ENCODE measurements around the gene ZC3H12C. TPM values are rescaled to one million over a fixed set of nuclear protein-coding genes. Genes with fewer than 3 reads are reported as not detected.
"Not testable (repeated sequence)": the region's sequence is repeated elsewhere in the genome, so short reads cannot be mapped to it uniquely, and the experiment has no call there.

Gene ZC3H12C
- total RNA-seq, 2 experiments from 2014 or later: 0.08 to 0.18 TPM

DNA sequence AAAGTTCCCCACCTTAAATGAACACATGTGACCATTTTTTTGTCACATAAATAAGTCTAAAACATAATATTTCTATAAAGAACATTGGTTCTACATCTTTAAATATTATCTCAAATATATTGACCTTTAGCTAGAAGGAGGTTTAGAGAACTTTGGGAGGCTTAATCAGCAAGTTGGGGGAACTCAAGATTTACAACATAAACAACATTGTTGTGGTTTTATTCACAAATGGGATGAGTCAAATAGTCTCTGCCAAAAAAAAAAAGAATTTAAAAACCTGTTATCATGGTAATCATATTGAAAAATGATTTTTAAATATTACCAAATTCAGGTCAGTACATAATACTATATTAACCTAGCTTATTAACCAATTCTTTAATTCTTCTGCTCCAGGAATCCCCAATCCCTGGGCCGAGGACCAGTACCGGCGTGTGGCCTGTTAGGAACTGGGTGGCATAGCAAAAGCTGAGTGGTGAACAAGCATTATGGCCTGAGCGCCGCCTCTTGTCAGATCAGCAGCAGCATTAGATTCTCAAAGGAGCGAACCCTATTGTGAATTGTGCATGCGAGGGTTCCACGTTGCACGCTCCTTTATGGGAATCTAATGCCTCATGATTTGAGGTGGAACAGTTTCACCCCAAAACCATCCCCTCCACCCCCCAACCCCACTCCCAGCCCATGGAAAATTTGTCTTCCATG is 105.0 kb downstream of the ZC3H12C start:
- no peaks in the 10 kb centered on the region for H3K4me1 Mint-ChIP-seq (ENCODE audit: low read depth)
- no peak overlapping the region for H3K4me3 Mint-ChIP-seq
- no peak for ATAC-seq
- no peaks in the 10 kb centered on the region for H3K36me3 Mint-ChIP-seq (ENCODE audit: low read depth)
- ChIA-PET CTCF (interaction anchor here (0.8 to 7.5 kb wide), 4 partner anchors 74 to 234 kb away, joined by 3 to 100 read pairs (median 4); partner anchors contain the start of gene FDX1), POLR2A (no interaction called here)
- H3K9me3 Mint-ChIP-seq (ENCODE audit: insufficient read depth): no peaks in the 10 kb centered on the region
- no peak for DNase-seq
- peaks cover 2% of the 10 kb centered on the region for H3K27me3 Mint-ChIP-seq (ENCODE audit: low read depth)
- no peak overlapping the region for H3K27ac Mint-ChIP-seq

DNA sequence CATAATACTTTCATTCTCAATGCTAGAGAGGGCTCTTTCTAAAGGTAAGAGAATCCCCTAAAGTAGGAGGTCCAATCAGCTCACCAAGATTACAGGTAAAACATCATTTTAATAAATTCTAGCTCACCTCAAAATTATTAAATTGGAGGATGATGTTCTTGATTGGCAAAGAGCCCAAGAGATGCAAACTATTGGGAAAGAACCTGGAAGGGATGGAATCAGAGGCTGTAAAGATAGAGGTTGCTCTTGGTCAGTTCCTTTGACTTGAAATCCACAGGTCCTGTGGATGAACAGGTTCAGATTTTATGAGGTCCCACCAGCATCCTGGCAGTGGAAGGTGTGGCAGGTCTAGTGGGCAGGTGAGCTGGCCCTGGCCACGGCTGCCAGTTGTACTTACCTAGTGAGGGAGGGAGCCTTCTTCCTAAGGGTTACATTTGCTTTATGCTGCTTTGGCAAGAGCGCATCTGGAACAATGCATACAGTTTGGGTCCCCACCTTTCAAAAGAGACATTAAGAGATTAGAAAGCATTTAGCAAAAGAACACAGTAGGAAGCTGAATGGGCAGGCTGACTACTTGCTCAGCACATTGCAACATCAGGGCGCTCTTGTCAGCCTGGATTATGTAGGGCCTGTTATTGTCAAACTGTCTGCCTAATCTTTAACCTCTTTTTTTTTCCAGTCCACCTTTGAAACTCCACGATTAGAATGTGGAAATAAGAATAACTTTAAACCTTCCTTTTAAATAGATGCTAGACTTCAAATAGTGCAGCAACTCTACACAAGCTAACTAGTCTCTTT is 106.2 kb downstream of the ZC3H12C start:
- ChIA-PET CTCF (interaction anchor here (1.4 to 7.5 kb wide), 2 partner anchors 178 to 232 kb away, joined by 4 to 100 read pairs; partner anchors contain the start of gene FDX1), POLR2A (no interaction called here)
- H3K27me3 Mint-ChIP-seq (ENCODE audit: low read depth): no peaks in the 10 kb centered on the region
- H3K27ac Mint-ChIP-seq: no peak overlapping the region
- no peaks in the 10 kb centered on the region for H3K9me3 Mint-ChIP-seq (ENCODE audit: insufficient read depth)
- H3K36me3 Mint-ChIP-seq (ENCODE audit: low read depth): no peaks in the 10 kb centered on the region
- no peak overlapping the region for H3K4me3 Mint-ChIP-seq
- no peak for DNase-seq
- H3K4me1 Mint-ChIP-seq (ENCODE audit: low read depth): no peaks in the 10 kb centered on the region
- no peak for ATAC-seq

DNA sequence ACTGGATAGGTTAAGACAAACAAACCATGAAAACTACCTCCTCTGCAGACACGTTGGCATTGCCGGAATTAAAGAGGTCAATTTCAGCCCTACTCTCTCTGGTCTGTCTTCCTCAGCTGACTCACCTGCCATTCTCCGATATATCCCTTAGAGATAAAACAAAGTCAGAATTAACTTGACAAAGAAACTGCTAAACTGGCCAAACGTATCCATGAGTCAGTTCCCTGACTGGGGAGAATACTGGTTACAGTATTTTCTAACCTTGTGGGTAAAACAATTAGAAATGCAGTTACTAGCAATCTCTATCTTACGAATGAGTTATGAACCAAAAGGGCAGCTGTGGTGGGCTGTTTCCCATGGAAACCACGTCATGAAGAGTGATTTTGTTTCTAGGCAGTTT is 107.0 kb downstream of the ZC3H12C start:
- ChIA-PET POLR2A (no interaction called here), CTCF (interaction anchor here (0.7 to 7.5 kb wide), 20 partner anchors 9 to 1031 kb away, joined by 3 to 100 read pairs (median 6); partner anchors contain the start of gene FDX1)
- H3K27me3 Mint-ChIP-seq (ENCODE audit: low read depth): no peaks in the 10 kb centered on the region
- ATAC-seq (no peak), DNase-seq (no peak)
- H3K27ac Mint-ChIP-seq: no peak overlapping the region
- H3K4me1 Mint-ChIP-seq (ENCODE audit: low read depth): no peaks in the 10 kb centered on the region
- no peaks in the 10 kb centered on the region for H3K36me3 Mint-ChIP-seq (ENCODE audit: low read depth)
- no peak overlapping the region for H3K4me3 Mint-ChIP-seq
- no peaks in the 10 kb centered on the region for H3K9me3 Mint-ChIP-seq (ENCODE audit: insufficient read depth)

GRCh38 chr11:110200836-110201235 is 107.6 kb downstream of the ZC3H12C start:
- DNase-seq: no peak
- H3K4me3 Mint-ChIP-seq: no peak overlapping the region
- no peaks in the 10 kb centered on the region for H3K4me1 Mint-ChIP-seq (ENCODE audit: low read depth)
- H3K27ac Mint-ChIP-seq: no peak overlapping the region
- POLR2A ChIA-PET: no interaction called here
- CTCF ChIA-PET: interaction anchor here (0.7 to 7.5 kb wide), 33 partner anchors 9 to 1030 kb away, joined by 3 to 100 read pairs (median 5); partner anchors contain the start of gene FDX1
- ATAC-seq: no peak
- no peaks in the 10 kb centered on the region for H3K9me3 Mint-ChIP-seq (ENCODE audit: insufficient read depth)
- no peaks in the 10 kb centered on the region for H3K36me3 Mint-ChIP-seq (ENCODE audit: low read depth)
- H3K27me3 Mint-ChIP-seq (ENCODE audit: low read depth): no peaks in the 10 kb centered on the region

DNA sequence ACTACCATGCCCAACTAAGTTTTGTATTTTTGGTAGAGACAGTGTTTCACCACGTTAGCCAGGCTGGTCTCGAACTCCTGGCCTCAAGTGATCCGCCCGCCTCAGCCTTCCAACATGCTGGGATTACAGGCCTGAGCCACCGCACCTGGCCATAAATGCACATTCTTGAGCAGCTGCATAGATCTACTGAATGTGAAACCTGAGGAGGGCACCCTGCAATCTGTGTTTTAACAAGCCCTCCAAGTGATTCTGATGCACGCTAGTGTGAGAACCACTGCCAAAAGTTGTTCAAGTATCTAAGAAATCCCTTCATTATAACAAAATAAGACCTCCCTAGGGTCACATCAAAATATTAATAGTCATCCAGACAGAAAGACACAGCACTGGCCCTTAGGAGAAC is 113.9 kb downstream of the ZC3H12C start:
- DNase-seq: no peak
- H3K36me3 Mint-ChIP-seq (ENCODE audit: low read depth): no peaks in the 10 kb centered on the region
- H3K27ac Mint-ChIP-seq: no peak overlapping the region
- no peaks in the 10 kb centered on the region for H3K9me3 Mint-ChIP-seq (ENCODE audit: insufficient read depth)
- CTCF ChIA-PET: no interaction called here
- POLR2A ChIA-PET: interaction anchor here (0.7 kb wide), 1 partner anchor 220 kb away, joined by 3 read pairs; no protein-coding TSS in a partner anchor
- peaks cover 2% of the 10 kb centered on the region for H3K27me3 Mint-ChIP-seq (ENCODE audit: low read depth)
- H3K4me1 Mint-ChIP-seq (ENCODE audit: low read depth): no peaks in the 10 kb centered on the region
- H3K4me3 Mint-ChIP-seq: no peak overlapping the region
- no peak for ATAC-seq

DNA sequence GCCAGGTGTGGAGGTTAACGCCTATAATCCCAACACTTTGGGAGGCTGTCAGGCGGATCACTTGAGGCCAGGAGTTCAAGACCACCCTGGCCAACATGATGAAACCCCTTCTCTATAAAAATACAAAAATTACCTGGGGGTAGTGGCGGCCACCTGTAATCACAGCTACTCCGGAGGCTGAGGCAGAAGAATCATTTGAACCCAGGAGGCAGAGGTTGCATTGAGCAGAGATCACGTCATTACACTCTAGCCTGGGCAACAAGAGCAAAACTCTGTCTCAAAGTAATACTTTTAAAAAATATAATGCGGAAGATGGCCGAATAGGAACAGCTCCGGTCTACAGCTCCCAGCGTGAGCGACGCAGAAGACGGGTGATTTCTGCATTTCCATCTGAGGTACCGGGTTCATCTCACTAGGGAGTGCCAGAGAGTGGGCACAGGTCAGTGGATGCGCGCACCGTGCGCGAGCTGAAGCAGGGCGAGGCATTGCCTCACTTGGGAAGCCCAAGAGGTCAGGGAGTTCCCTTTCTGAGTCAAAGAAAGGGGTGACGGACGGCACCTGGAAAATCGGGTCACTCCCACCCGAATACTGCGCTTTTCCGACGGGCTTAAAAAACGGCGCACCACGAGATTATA is 115.6 kb downstream of the ZC3H12C start:
- DNase-seq; ATAC-seq; H3K4me1 Mint-ChIP-seq (ENCODE audit: low read depth); H3K27me3 Mint-ChIP-seq (ENCODE audit: low read depth); POLR2A ChIA-PET; H3K36me3 Mint-ChIP-seq (ENCODE audit: low read depth); H3K9me3 Mint-ChIP-seq (ENCODE audit: insufficient read depth): not testable (repeated sequence)
- CTCF ChIA-PET: interaction anchor here (1.3 kb wide), 1 partner anchor 164 kb away, joined by 4 read pairs; no protein-coding TSS in a partner anchor
- H3K27ac Mint-ChIP-seq: peak overlapping the region; percentile 43
- peak overlapping the region; percentile 67 for H3K4me3 Mint-ChIP-seq

- ATAC-seq; DNase-seq; H3K36me3 Mint-ChIP-seq (ENCODE audit: low read depth); H3K27ac Mint-ChIP-seq; H3K9me3 Mint-ChIP-seq (ENCODE audit: insufficient read depth); H3K27me3 Mint-ChIP-seq (ENCODE audit: low read depth); H3K4me1 Mint-ChIP-seq (ENCODE audit: low read depth); POLR2A ChIA-PET: not testable (repeated sequence)
- CTCF ChIA-PET: interaction anchor here (1.3 kb wide), 1 partner anchor 164 kb away, joined by 4 read pairs; no protein-coding TSS in a partner anchor
- H3K4me3 Mint-ChIP-seq: peak overlapping the region; percentile 67
Observed at GRCh38 chr11:110209313-110209694, 116.1 kb downstream of the ZC3H12C start.

DNA sequence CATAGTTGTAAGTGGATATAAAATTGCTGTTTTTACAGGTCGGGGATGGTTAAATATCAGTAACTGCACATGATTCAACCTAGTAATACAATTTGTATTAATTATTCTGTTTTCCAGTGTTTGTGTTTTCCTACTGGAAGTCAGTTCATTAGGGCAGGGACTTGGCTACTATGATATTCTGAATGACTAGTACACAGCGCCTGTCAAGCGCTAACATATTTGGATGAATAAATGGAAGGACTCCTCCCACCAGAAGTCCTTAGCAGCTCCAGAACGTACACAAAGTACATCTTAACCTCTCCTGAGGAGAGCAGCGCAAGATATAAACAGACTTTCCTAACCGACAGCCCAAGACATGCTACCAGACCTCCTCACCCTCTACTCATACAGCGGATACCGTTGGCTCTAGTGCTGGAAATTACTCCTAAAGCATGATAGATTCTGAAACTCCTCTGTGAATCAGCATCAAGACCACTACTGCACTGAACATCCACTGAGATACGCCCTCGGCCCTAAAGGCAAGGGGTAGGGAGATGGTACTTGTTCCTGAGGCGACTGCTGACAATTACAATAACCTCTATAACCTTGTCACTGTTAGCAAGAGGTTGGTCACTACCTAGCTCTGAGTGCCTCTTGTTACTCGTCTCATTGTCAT is 124.2 kb downstream of the ZC3H12C start:
- peaks cover 9% of the 10 kb centered on the region for H3K36me3 Mint-ChIP-seq (ENCODE audit: low read depth)
- ATAC-seq (no peak), DNase-seq (no peak)
- ChIA-PET POLR2A (no interaction called here), CTCF (no interaction called here)
- H3K27ac Mint-ChIP-seq: no peak overlapping the region
- H3K4me1 Mint-ChIP-seq (ENCODE audit: low read depth): no peaks in the 10 kb centered on the region
- H3K4me3 Mint-ChIP-seq: no peak overlapping the region
- H3K9me3 Mint-ChIP-seq (ENCODE audit: insufficient read depth): no peaks in the 10 kb centered on the region
- H3K27me3 Mint-ChIP-seq (ENCODE audit: low read depth): no peaks in the 10 kb centered on the region

- ChIA-PET POLR2A (no interaction called here), CTCF (no interaction called here)
- H3K36me3 Mint-ChIP-seq (ENCODE audit: low read depth): peaks cover 9% of the 10 kb centered on the region
- ATAC-seq (no peak), DNase-seq (no peak)
- no peak overlapping the region for H3K4me3 Mint-ChIP-seq
- no peak overlapping the region for H3K27ac Mint-ChIP-seq
- H3K9me3 Mint-ChIP-seq (ENCODE audit: insufficient read depth): no peaks in the 10 kb centered on the region
- H3K4me1 Mint-ChIP-seq (ENCODE audit: low read depth): no peaks in the 10 kb centered on the region
- H3K27me3 Mint-ChIP-seq (ENCODE audit: low read depth): no peaks in the 10 kb centered on the region
Observed at GRCh38 chr11:110217936-110218335, 124.7 kb downstream of the ZC3H12C start.

DNA sequence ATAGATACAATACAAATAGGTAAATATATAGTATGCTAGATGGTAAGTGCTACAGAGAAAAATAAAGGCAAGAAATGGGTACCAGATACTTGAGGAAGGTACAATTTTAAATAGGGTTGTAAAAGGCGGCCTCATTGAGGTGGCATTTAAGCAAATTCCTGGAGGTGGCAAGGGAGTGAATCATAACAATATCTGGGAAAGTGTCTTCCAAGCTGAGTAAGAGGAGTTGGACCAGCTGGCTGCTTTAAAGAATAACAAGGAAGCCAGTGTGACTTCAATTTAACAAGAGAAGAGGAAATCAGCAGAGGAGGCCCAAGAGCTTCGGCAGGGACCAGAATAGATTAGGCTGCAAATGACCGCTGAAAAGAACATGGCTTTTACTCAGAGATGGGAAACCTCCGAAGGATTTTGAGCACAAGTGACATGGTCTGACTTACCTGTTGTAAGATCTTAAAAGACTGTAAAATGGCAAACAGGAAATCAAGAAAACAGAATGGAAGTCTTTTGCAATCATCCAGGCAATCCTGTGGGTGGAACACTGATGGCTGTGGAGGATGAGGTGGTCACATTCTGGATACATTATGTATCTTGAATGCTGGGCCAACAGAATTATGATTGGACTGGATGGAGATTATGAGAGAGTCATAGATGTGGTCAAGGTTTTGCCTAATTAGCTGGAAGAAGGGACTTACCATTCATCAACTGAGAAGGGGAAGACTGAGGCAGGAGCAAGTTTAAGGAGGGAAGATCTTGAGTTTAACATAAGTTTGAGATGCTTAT is 126.0 kb downstream of the ZC3H12C start:
- no peak for ATAC-seq

More for the DNA sequence above, 126.0 kb downstream of the ZC3H12C start:
- Mint-ChIP-seq H3K36me3 (ENCODE audit: low read depth) (peaks cover 11% of the 10 kb centered on the region), H3K27me3 (ENCODE audit: low read depth) (no peaks in the 10 kb centered on the region), H3K4me3 (no peak overlapping the region), H3K27ac (no peak overlapping the region), H3K9me3 (ENCODE audit: insufficient read depth) (no peaks in the 10 kb centered on the region), H3K4me1 (ENCODE audit: low read depth) (no peaks in the 10 kb centered on the region)
- DNase-seq: no peak
- POLR2A ChIA-PET: no interaction called here
- CTCF ChIA-PET: interaction anchor here (1.3 kb wide), 1 partner anchor 9 kb away, joined by 3 read pairs; no protein-coding TSS in a partner anchor
